Keratinocyte (primary cell): Measurements from ENCODE around the gene GALNT2.

Experiments used
- CTCF ChIP-seq, 3 experiments: IDR thresholded peaks in 1 of 3; conservative IDR thresholded peaks in 1 of 3; optimal IDR thresholded peaks in 1 of 3; 2 replicates in 2 of 3; 3 replicates in 1 of 3; pipeline versions ENCODE3 to v1.5.1; 2011; ENCODE audit warnings: low read length in 3 of 3, mild to moderate bottlenecking in 3 of 3, moderate library complexity in 2 of 3, control low read depth in 1 of 3, inconsistent platforms in 1 of 3; ENCODE audit not compliant: insufficient read depth in 2 of 3; ENCODE audit errors: extremely low read depth in 1 of 3
- EZH2 ChIP-seq: IDR thresholded peaks from one replicate; pipeline ENCODE4 v1.6.1; 2012; ENCODE audit warnings: inconsistent platforms, mild to moderate bottlenecking, low read length, moderate library complexity

- TF ChIP-seq CTCF (optimal IDR thresholded peaks at IDR 0.05 in 1 of 3, IDR thresholded peaks at IDR 0.05 in 1 of 3, conservative IDR thresholded peaks at IDR 0.05 in 1 of 3; ENCODE audit: extremely low read depth in 1 of 3, insufficient read depth in 2 of 3, low read length in 3 of 3) (no peak), EZH2 (no peak)
Observed at GRCh38 chr1:230129341-230129740, 62.3 kb downstream of the GALNT2 start.
